Peyer's patch (tissue), 4 donors: ENCODE results near the gene AHR.

Source experiments
- POLR2A ChIP-seq, 2 donors: fragments of 450-650 bp; IDR thresholded peaks; one replicate each; pipeline ENCODE4 v1.5.1; 2017; ENCODE audit warnings: antibody characterized with exemption in 2 of 2, mild to moderate bottlenecking in 2 of 2, moderate library complexity in 2 of 2
- TF ChIP-seq, protein P1 (sequence below), 6 experiments: fragments of 450-650 bp in 4 of 6; fragments of 200-600 bp in 2 of 6; sonication (generic) in 1 of 6; IDR thresholded peaks; one replicate each; pipeline ENCODE4 v1.5.1; 2017 to 2019; ENCODE audit warnings: antibody characterized with exemption in 6 of 6, mild to moderate bottlenecking in 3 of 6, moderate library complexity in 1 of 6

DNA sequence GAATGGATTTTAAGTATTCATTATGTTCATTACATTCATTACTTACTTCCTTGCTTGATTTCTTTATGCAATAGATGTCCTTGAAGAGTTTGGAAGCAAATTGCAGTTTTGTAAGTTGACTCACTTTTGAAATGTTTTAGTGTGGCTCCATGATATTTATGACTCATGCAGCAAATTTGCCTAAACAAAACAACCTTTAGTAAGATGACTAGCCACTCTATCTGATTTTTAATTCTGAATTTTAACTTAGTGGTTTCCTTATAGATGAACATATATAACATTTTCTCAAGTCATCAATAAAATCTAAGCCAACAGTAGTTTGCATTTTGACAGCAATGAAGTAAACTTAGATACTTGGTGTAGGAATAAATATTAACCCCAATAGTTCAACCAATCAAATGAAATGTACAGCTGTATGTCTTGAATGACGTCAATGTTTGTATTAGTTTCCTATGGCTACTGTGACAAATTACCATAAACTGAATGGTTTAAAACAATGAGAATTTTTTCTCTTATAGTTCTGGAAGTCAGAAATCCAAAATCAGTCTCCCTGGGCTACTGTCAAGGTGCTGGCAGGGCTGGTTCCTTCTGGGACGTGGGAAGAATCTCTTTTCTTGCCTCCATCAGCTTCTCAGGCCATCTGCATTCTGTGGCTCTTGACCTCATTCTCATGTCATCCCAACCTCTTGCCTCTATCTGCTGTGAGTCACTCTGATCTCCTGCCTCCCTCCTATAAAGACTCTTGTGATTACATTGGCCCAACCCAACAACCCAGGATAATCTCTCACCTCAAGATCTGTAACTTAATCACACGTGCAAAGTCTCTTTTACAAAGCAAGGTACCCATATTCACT, 73.4 kb downstream of the AHR start:
- TF ChIP-seq, protein P1, sequence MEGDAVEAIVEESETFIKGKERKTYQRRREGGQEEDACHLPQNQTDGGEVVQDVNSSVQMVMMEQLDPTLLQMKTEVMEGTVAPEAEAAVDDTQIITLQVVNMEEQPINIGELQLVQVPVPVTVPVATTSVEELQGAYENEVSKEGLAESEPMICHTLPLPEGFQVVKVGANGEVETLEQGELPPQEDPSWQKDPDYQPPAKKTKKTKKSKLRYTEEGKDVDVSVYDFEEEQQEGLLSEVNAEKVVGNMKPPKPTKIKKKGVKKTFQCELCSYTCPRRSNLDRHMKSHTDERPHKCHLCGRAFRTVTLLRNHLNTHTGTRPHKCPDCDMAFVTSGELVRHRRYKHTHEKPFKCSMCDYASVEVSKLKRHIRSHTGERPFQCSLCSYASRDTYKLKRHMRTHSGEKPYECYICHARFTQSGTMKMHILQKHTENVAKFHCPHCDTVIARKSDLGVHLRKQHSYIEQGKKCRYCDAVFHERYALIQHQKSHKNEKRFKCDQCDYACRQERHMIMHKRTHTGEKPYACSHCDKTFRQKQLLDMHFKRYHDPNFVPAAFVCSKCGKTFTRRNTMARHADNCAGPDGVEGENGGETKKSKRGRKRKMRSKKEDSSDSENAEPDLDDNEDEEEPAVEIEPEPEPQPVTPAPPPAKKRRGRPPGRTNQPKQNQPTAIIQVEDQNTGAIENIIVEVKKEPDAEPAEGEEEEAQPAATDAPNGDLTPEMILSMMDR (IDR thresholded peaks at IDR 0.05), result no peak
- TF ChIP-seq POLR2A (IDR thresholded peaks at IDR 0.05), result no peak
